Measurements from ENCODE around the gene EEIG1.
A peak's percentile ranks its signal among the peaks of the same experiment; 100 is the strongest.

The EEIG1 gene

DNA sequence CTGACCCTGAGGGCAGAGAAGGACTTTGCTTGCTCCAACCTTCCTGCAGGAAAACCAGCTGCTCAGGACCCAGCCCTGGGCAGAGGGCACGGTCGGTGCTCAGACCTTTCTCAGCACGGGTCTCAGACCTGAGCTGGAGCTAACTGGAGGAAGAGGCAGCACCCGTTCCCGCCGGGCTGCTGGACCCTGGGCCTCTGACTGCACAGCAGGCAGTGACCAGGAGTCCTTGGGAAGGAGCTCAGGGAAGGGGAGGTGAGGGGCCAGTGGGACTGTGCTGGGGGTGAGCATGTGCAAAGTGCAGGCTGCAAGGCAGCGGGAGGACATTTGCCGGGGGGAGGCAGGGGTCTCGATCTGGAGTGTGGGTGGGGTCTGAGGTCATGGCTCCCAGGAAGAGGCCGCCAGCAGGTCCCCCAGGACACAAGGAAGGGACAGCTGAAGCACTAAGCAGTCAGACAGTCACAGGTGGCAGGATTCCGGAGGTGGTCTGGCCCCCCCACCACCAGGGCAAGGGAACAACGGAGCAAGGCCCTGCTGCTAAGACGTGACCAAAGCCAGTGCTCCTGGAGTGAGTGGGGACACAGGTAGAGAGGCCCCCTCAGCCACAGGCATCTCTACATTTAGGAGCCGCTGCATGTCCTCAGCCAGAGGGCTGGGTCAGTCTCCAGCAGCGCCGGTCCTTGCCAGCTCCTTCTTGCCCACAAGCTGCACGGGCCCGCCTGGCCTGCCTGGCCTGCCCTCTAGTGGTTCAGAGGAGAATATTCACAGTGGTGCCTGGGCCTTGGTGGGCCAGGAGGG is 38.4 kb downstream of the EEIG1 start:
- peaks cover 11% of the 10 kb centered on the region for H3K4me1 ChIP-seq (ENCODE audit: low read depth, poor library complexity, severe bottlenecking)
- peak; percentile 94 for TF ChIP-seq CTCF (conservative IDR thresholded peaks at IDR 0.05; ENCODE audit: low read depth, low read length)
- no peak overlapping the region for H3K4me2 ChIP-seq

DNA sequence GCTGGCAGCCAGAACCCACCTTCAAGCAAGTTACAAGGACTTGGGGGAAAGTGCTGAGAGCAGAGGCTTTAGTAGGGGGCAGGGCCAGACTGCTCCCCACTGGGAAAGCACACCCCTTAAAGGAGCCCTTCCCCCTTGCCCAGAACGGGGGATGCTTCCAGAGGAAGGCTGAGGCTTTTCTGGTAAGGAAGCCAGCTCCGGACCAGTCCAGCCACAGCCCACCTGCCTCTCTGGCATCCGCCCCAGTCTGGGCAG is 38.9 kb downstream of the EEIG1 start:
- TF ChIP-seq CTCF (conservative IDR thresholded peaks at IDR 0.05; ENCODE audit: low read depth, low read length), result no peak
- Histone ChIP-seq H4K20me1 (ENCODE audit: insufficient read depth) (no peaks in the 10 kb centered on the region), H3K9ac (no peak overlapping the region), H3K27ac (no peak overlapping the region), H3K79me2 (ENCODE audit: insufficient read depth, low read depth) (peaks cover 6% of the 10 kb centered on the region), H3K36me3 (ENCODE audit: insufficient read depth) (no peaks in the 10 kb centered on the region), H3K4me3 (IDR thresholded peaks at IDR 0.05; ENCODE audit: insufficient read depth, low read depth, low read length) (no peak overlapping the region), H3K27me3 (ENCODE audit: insufficient read depth, low read depth) (no peaks in the 10 kb centered on the region), H3K4me2 (no peak overlapping the region), H3K4me1 (ENCODE audit: low read depth, poor library complexity, severe bottlenecking) (peaks cover 11% of the 10 kb centered on the region), H2AFZ (ENCODE audit: low read depth) (no peak overlapping the region)

More for the DNA sequence above, 38.4 kb downstream of the EEIG1 start:
- Histone ChIP-seq H4K20me1 (ENCODE audit: insufficient read depth) (no peaks in the 10 kb centered on the region), H3K27ac (no peak overlapping the region), H3K27me3 (ENCODE audit: insufficient read depth, low read depth) (no peaks in the 10 kb centered on the region), H2AFZ (ENCODE audit: low read depth) (no peak overlapping the region), H3K36me3 (ENCODE audit: insufficient read depth) (no peaks in the 10 kb centered on the region), H3K9ac (no peak overlapping the region), H3K4me3 (IDR thresholded peaks at IDR 0.05; ENCODE audit: insufficient read depth, low read depth, low read length) (no peak overlapping the region), H3K79me2 (ENCODE audit: insufficient read depth, low read depth) (peaks cover under 1% of the 10 kb centered on the region; the same call in 1 of the 2 replicates)

GRCh38 chr9:127941062-127941960 is 39.5 kb downstream of the EEIG1 start:
- no peaks in the 10 kb centered on the region for H3K36me3 ChIP-seq (ENCODE audit: insufficient read depth)
- H3K79me2 ChIP-seq (ENCODE audit: insufficient read depth, low read depth), result peaks cover 11% of the 10 kb centered on the region
- no peak for TF ChIP-seq CTCF (conservative IDR thresholded peaks at IDR 0.05; ENCODE audit: low read depth, low read length)
- no peak overlapping the region for H3K4me3 ChIP-seq (IDR thresholded peaks at IDR 0.05; ENCODE audit: insufficient read depth, low read depth, low read length)
- no peak overlapping the region for H3K4me2 ChIP-seq
- no peaks in the 10 kb centered on the region for H3K27me3 ChIP-seq (ENCODE audit: insufficient read depth, low read depth)
- H3K4me1 ChIP-seq (ENCODE audit: low read depth, poor library complexity, severe bottlenecking), result peaks cover 16% of the 10 kb centered on the region
- no peak overlapping the region for H3K27ac ChIP-seq
- H2AFZ ChIP-seq (ENCODE audit: low read depth), result no peak overlapping the region
- H4K20me1 ChIP-seq (ENCODE audit: insufficient read depth), result no peaks in the 10 kb centered on the region
- H3K9ac ChIP-seq, result no peak overlapping the region

DNA sequence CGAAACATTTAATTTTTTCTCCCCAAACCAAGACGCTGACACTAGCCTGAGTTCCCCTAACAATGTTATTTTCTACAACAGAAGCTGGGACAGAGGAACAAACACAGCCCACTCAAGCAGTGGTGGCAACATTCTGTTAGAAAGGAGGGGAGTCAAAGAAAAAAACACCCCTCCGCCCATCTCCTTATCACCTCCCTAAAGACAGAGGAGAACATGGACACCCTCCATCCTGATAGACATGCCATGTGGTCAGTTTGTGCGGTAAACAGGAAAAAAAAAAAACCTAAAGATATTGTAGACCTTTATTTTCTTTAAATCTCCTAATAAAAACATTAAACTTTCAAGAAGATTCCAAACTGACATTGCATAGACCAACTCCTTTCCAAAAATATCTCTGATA is 40.2 kb downstream of the EEIG1 start:
- no peak for TF ChIP-seq CTCF (conservative IDR thresholded peaks at IDR 0.05; ENCODE audit: low read depth, low read length)
- Histone ChIP-seq H3K9ac (no peak overlapping the region), H3K79me2 (ENCODE audit: insufficient read depth, low read depth) (peaks cover 19% of the 10 kb centered on the region)

More for the DNA sequence above, 40.2 kb downstream of the EEIG1 start:
- Histone ChIP-seq H3K27me3 (ENCODE audit: insufficient read depth, low read depth) (no peaks in the 10 kb centered on the region), H3K4me1 (ENCODE audit: low read depth, poor library complexity, severe bottlenecking) (peaks cover 21% of the 10 kb centered on the region), H3K36me3 (ENCODE audit: insufficient read depth) (no peaks in the 10 kb centered on the region), H3K4me3 (IDR thresholded peaks at IDR 0.05; ENCODE audit: insufficient read depth, low read depth, low read length) (no peak overlapping the region), H4K20me1 (ENCODE audit: insufficient read depth) (no peaks in the 10 kb centered on the region), H2AFZ (ENCODE audit: low read depth) (no peak overlapping the region), H3K4me2 (no peak overlapping the region), H3K27ac (no peak overlapping the region)
